Loucy (cell line): ENCODE measurements around the gene SCARF1.

Source experiments
- CTCF ChIP-seq: fragments of 200-600 bp; sonication (generic); conservative IDR thresholded peaks from 2 replicates; pipeline ENCODE4 v1.5.1; 2014; ENCODE audit warnings: mild to moderate bottlenecking, antibody characterized with exemption, low read length
- EZH2phosphoT487 ChIP-seq: fragments of 200-600 bp; IDR thresholded peaks from 2 replicates; pipeline ENCODE4 v1.6.1; 2018; ENCODE audit warnings: antibody characterized with exemption, mild to moderate bottlenecking, moderate library complexity, borderline replicate concordance

GRCh38 chr17:1601571-1601970, 44.0 kb downstream of the SCARF1 start:
- TF ChIP-seq CTCF (no peak), EZH2phosphoT487 (no peak)
